HepG2 (cell line): Measurements from ENCODE around the gene ZNF616. TPM values are rescaled to one million over a fixed set of nuclear protein-coding genes. Genes with fewer than 3 reads are reported as not detected.
A peak's percentile ranks its signal among the peaks of the same experiment; 100 is the strongest.

ENCODE experiments used
- CBX2 ChIP-seq, 2 experiments: fragments of 200-600 bp in 1 of 2; sonication (generic); formaldehyde crosslinking in 1 of 2; IDR thresholded peaks; 2 replicates each; pipeline versions ENCODE4 v1.7.0 to v1.8.1; 2018 to 2022; ENCODE audit warnings: low read depth in 2 of 2, low read length in 1 of 2, mild to moderate bottlenecking in 1 of 2, missing genetic modification reagents in 1 of 2
- JUN ChIP-seq: sonication (generic); formaldehyde crosslinking; IDR thresholded peaks from 2 replicates; pipeline ENCODE4 v1.4.0; 2020; ENCODE audit warnings: mild to moderate bottlenecking, missing genetic modification reagents
- KAT2B ChIP-seq: fragments of 150-350 bp; IDR thresholded peaks from 2 replicates; pipeline ENCODE4 v1.6.1; 2014; ENCODE audit warnings: low read depth, low read length, borderline replicate concordance
- KAT7 ChIP-seq: IDR thresholded peaks from 2 replicates; pipeline ENCODE4 v1.6.1; 2018; ENCODE audit warnings: borderline replicate concordance, missing compliant biosample characterization
- KDM5B ChIP-seq: sonication (generic); formaldehyde crosslinking; IDR thresholded peaks from 2 replicates; pipeline ENCODE4 v1.4.0; 2020; ENCODE audit warnings: missing genetic modification reagents, mild to moderate bottlenecking, borderline replicate concordance
- KLF11 ChIP-seq: IDR thresholded peaks from 2 replicates; pipeline ENCODE4 v1.6.1; 2016; ENCODE audit warnings: missing compliant biosample characterization
- MTA3 ChIP-seq: sonication (generic); formaldehyde crosslinking; IDR thresholded peaks from 2 replicates; pipeline ENCODE4 v1.4.0; 2020; ENCODE audit warnings: missing genetic modification reagents
- PAX8 ChIP-seq: sonication (generic); formaldehyde crosslinking; IDR thresholded peaks from 2 replicates; pipeline ENCODE4 v1.8.0; 2022; ENCODE audit warnings: mild to moderate bottlenecking, missing genetic modification reagents, borderline replicate concordance
- RFX3 ChIP-seq: IDR thresholded peaks from 2 replicates; pipeline ENCODE4 v1.6.1; 2016; ENCODE audit warnings: missing biosample characterization, missing genetic modification reagents
- SATB2 ChIP-seq: sonication (generic); formaldehyde crosslinking; IDR thresholded peaks from 2 replicates; pipeline ENCODE4 v1.5.0; 2020; ENCODE audit warnings: missing genetic modification reagents
- THYN1 ChIP-seq: sonication (generic); formaldehyde crosslinking; IDR thresholded peaks from 2 replicates; pipeline ENCODE4 v1.8.1; 2023; ENCODE audit warnings: low read depth, mild to moderate bottlenecking, moderate library complexity, missing genetic modification reagents, borderline replicate concordance
- TSC22D2 ChIP-seq: sonication (generic); formaldehyde crosslinking; IDR thresholded peaks from 2 replicates; pipeline ENCODE4 v1.5.1; 2020; ENCODE audit warnings: missing genetic modification reagents, mild to moderate bottlenecking, borderline replicate concordance
- ZFP36L1 ChIP-seq: sonication (generic); formaldehyde crosslinking; IDR thresholded peaks from 2 replicates; pipeline ENCODE4 v1.8.0; 2022; ENCODE audit warnings: mild to moderate bottlenecking, missing genetic modification reagents, moderate library complexity
- ZNF292 ChIP-seq: sonication (generic); formaldehyde crosslinking; IDR thresholded peaks from 2 replicates; pipeline ENCODE4 v1.8.1; 2022; ENCODE audit warnings: mild to moderate bottlenecking, low read depth, missing genetic modification reagents, borderline replicate concordance
- ZNF543 ChIP-seq: sonication (generic); formaldehyde crosslinking; IDR thresholded peaks from 2 replicates; pipeline ENCODE4 v1.4.0; 2020; ENCODE audit warnings: mild to moderate bottlenecking, missing genetic modification reagents
- ZNF761 ChIP-seq: sonication (generic); formaldehyde crosslinking; conservative IDR thresholded peaks from 2 replicates; pipeline ENCODE4 v1.4.0; 2020; ENCODE audit warnings: mild to moderate bottlenecking, missing genetic modification reagents
- polyA plus RNA-seq, 8 experiments: library from polyadenylated mRNA; depleted of rRNA in 3 of 8; stranded (reverse) in 7 of 8; unstranded in 1 of 8; fragments of >200 nt; fragmentation: Illumina TruSeq in 4 of 8; extraction: Trizol in 4 of 8; gene quantifications; 2 replicates each; pipeline versions ENCODE4 v1.2.1 to v1.2.3, GENCODE V29; 2011 to 2016; ENCODE audit warnings: low read depth in 4 of 8, missing spikeins in 1 of 8, mixed read lengths in 1 of 8; ENCODE audit not compliant: insufficient read depth in 1 of 8
- total RNA-seq, 5 experiments: library from RNA; depleted of rRNA; stranded (reverse); fragments of >200 nt; fragmentation: Illumina TruSeq; extraction: Trizol; gene quantifications; 2 replicates each; pipeline ENCODE4 v1.2.3, GENCODE V29; 2016; ENCODE audit warnings: low read depth in 1 of 5
- TF ChIP-seq, protein P1 (sequence below): sonication (generic); formaldehyde crosslinking; IDR thresholded peaks from 2 replicates; pipeline ENCODE4 v1.4.0; 2020; ENCODE audit warnings: missing genetic modification reagents, mild to moderate bottlenecking, borderline replicate concordance
- TF ChIP-seq, protein P2 (sequence below): sonication (generic); formaldehyde crosslinking; IDR thresholded peaks from 2 replicates; pipeline ENCODE4 v1.5.0; 2020; ENCODE audit warnings: missing genetic modification reagents
- TF ChIP-seq, protein P3 (sequence below): sonication (generic); formaldehyde crosslinking; IDR thresholded peaks from 2 replicates; pipeline ENCODE4 v1.5.0; 2020; ENCODE audit warnings: missing genetic modification reagents, mild to moderate bottlenecking, borderline replicate concordance
- TF ChIP-seq, protein P4 (sequence below): sonication (generic); formaldehyde crosslinking; IDR thresholded peaks from 2 replicates; pipeline ENCODE4 v1.4.0; 2020; ENCODE audit warnings: missing genetic modification reagents
- TF ChIP-seq, protein P5 (sequence below): sonication (generic); formaldehyde crosslinking; IDR thresholded peaks from 2 replicates; pipeline ENCODE4 v1.8.0; 2022; ENCODE audit warnings: missing genetic modification reagents, mild to moderate bottlenecking, borderline replicate concordance

ZNF616 gene
- total and polyA plus RNA-seq, 2 of the 13 experiments (the other 11 are each of a cell fraction or from before 2014, with no cell fraction given): 2.2 to 10.4 TPM

DNA sequence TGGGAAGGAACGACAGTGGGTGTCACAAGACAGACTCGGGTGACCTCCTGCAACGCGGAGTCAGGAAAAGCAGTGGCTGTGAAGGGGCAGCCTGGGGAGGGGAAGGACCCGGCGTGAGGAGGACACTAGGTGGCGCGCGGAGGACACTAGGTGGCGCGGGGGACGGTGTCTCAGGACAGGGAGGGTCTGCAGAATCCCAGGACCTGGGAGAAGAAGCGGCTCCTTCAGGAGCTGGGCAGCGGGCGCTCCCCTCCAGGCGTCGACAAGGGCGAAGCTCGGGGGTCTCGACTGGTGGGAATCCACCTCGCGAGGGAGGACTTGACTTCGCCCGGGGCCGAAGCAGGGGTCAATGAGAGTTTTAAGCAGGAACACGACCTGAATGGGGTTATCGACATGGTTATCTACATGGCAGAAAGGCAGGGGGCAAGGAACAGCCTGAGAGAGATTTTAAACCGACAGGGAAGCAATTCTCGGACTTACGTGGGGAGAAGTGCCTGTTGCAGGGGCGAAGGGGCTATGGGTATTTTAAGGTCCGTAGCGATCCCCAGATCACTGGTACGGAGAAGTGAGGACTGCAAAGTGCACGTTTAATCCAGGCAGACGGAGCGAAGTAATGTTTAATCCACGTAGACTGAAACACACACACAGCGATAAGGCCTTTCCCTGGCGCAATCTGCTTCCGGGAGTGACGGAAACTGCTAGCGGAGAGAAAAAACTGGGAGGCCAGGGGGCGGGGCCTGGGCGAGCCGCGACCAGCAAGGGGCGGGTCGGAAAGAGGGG is at the start of gene ZNF616 (continued):
- TF ChIP-seq, protein P1, sequence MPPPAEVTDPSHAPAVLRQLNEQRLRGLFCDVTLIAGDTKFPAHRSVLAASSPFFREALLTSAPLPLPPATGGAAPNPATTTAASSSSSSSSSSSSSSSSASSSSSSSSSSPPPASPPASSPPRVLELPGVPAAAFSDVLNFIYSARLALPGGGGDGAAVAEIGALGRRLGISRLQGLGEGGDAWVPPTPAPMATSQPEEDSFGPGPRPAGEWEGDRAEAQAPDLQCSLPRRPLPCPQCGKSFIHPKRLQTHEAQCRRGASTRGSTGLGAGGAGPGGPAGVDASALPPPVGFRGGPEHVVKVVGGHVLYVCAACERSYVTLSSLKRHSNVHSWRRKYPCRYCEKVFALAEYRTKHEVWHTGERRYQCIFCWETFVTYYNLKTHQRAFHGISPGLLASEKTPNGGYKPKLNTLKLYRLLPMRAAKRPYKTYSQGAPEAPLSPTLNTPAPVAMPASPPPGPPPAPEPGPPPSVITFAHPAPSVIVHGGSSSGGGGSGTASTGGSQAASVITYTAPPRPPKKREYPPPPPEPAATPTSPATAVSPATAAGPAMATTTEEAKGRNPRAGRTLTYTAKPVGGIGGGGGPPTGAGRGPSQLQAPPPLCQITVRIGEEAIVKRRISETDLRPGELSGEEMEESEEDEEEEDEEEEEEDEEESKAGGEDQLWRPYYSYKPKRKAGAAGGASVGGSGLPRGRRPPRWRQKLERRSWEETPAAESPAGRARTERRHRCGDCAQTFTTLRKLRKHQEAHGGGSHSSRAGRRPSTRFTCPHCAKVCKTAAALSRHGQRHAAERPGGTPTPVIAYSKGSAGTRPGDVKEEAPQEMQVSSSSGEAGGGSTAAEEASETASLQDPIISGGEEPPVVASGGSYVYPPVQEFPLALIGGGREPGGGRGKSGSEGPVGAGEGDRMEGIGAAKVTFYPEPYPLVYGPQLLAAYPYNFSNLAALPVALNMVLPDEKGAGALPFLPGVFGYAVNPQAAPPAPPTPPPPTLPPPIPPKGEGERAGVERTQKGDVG: no peak
- 0 out of 2 replicates have a peak, but pooled peaks have one; percentile 43 for TF ChIP-seq ZNF761 (CRISPR knock-in tag)
- no peak for TF ChIP-seq JUN (CRISPR knock-in tag)
- no peak for TF ChIP-seq KAT2B
- 0 out of 2 replicates have a peak, but pooled peaks have one; percentile 36 for TF ChIP-seq TSC22D2 (CRISPR knock-in tag)
- no peak for TF ChIP-seq MTA3 (CRISPR knock-in tag)
- peak; percentile 60; the same call in 1 of the 2 replicates for TF ChIP-seq KDM5B
- no peak for TF ChIP-seq CBX2 (IDR thresholded peaks at IDR 0.05; ENCODE audit: low read depth, low read length)
- TF ChIP-seq CBX2 (CRISPR knock-in tag; IDR thresholded peaks at IDR 0.05; ENCODE audit: low read depth): no peak
- TF ChIP-seq, protein P2, sequence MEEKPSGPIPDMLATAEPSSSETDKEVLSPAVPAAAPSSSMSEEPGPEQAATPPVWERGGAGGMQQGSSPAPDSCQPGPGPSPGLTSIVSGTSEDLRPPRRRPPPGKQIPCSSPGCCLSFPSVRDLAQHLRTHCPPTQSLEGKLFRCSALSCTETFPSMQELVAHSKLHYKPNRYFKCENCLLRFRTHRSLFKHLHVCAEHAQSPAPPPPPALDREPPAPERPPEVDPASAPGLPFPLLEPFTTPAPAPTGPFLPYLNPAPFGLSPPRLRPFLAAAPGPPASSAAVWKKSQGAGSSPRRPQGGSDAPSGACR (CRISPR knock-in tag): no peak
- TF ChIP-seq, protein P3, sequence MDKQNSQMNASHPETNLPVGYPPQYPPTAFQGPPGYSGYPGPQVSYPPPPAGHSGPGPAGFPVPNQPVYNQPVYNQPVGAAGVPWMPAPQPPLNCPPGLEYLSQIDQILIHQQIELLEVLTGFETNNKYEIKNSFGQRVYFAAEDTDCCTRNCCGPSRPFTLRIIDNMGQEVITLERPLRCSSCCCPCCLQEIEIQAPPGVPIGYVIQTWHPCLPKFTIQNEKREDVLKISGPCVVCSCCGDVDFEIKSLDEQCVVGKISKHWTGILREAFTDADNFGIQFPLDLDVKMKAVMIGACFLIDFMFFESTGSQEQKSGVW (CRISPR knock-in tag): no peak
- TF ChIP-seq ZNF292 (CRISPR knock-in tag): no peak
- TF ChIP-seq THYN1 (CRISPR knock-in tag): no peak
- TF ChIP-seq, protein P4, sequence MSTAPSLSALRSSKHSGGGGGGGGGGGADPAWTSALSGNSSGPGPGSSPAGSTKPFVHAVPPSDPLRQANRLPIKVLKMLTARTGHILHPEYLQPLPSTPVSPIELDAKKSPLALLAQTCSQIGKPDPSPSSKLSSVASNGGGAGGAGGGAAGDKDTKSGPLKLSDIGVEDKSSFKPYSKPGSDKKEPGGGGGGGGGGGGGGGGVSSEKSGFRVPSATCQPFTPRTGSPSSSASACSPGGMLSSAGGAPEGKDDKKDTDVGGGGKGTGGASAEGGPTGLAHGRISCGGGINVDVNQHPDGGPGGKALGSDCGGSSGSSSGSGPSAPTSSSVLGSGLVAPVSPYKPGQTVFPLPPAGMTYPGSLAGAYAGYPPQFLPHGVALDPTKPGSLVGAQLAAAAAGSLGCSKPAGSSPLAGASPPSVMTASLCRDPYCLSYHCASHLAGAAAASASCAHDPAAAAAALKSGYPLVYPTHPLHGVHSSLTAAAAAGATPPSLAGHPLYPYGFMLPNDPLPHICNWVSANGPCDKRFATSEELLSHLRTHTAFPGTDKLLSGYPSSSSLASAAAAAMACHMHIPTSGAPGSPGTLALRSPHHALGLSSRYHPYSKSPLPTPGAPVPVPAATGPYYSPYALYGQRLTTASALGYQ (CRISPR knock-in tag): no peak
- TF ChIP-seq SATB2 (CRISPR knock-in tag): no peak
- 0 out of 2 replicates have a peak, but pooled peaks have one; percentile 17 for TF ChIP-seq KLF11 (CRISPR knock-in tag)
- TF ChIP-seq PAX8 (CRISPR knock-in tag): 0 out of 2 replicates have a peak, but pooled peaks have one; percentile 64
- no peak for TF ChIP-seq RFX3 (CRISPR knock-in tag)
- no peak; the same call in 1 of the 2 replicates for TF ChIP-seq KAT7 (CRISPR knock-in tag)
- TF ChIP-seq ZNF543: peak; percentile 97
- TF ChIP-seq ZFP36L1: no peak
- TF ChIP-seq, protein P5, sequence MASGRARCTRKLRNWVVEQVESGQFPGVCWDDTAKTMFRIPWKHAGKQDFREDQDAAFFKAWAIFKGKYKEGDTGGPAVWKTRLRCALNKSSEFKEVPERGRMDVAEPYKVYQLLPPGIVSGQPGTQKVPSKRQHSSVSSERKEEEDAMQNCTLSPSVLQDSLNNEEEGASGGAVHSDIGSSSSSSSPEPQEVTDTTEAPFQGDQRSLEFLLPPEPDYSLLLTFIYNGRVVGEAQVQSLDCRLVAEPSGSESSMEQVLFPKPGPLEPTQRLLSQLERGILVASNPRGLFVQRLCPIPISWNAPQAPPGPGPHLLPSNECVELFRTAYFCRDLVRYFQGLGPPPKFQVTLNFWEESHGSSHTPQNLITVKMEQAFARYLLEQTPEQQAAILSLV (CRISPR knock-in tag): peak; percentile 28; the same call in 1 of the 2 replicates
